ENCODE results near the gene RALGAPA2.

The RALGAPA2 gene

DNA sequence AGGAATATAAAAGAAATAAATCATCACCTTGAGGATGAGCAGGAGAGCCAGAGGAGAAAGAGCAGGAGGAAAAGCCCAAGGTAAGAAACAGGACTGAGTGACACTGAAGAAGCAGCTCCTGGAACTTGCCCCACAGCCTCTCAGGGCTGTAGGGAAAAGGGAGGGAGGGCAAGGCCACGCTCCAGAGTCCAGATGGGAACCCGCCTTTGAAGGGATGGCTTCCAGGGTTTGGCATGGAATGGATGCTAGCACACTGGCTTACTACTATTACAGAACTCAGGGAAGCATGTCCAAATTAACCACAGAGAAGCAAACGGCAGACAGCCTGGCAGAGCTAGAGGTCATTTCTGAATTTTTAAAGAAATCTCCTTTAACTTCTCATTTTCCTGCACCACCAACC is 26.8 kb downstream of the RALGAPA2 start:
- DNase-seq (ENCODE audit: low read depth in 2 of 2, low spot score in 1 of 2), result no peak

DNA sequence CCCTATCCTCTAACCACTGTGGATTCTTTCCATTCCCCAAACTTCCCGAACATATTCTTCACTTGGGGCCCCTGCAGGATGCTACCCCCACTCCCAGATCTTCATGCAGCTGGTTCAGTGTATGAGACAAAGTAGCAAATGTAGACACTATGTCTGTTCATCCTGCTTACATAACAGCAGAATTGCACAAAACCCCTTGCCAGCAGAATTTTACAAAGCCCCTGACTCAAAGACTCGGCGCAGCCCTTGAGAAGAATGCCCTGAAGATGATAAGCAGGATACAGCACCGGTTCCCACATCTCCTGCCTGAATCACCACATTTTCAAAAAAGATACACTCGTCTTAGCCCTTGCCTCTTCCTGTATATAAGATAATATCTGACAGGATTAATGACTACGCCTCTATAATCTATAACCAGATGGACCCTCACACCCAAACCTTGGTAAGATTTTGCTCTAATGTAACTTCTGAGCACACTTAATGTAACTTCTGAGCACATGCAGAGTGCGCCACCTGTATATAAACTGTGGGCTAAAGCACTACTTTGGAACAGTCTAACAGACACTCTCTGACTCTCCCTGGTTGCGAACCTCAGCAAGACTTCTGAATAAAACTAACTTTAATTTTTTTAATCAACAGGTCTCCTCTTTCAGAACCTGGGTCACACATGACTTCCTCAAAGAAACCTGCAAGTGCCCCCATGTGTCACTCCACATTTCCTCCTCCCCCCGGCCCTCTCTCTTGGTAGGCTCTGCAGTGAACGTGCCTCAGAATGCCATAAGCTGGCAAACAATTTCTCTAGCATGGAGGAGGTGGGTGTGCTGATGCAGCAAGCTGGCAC is 28.7 kb downstream of the RALGAPA2 start:
- DNase-seq (ENCODE audit: low read depth in 2 of 2, low spot score in 1 of 2), result no peak

DNA sequence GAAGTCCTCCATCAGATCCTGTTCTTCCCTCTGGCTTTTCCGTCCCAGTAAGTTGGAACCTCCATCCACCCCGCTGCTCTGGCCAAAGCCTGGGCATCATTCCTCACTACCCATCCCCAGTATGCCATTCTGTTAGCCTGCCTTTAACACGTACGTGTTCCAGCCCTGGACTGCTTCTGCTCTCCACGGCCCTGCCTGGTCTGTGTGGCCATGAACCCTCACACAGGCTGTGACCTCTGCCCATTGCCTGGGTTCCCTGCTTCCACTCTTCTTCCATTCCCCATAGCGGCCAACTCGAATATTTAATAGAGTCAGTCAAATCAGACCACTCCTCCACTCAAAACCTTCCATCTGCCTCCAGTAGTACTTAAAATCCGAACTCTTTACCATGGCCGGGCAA is 29.4 kb downstream of the RALGAPA2 start:
- DNase-seq (ENCODE audit: low read depth in 2 of 2, low spot score in 1 of 2), result no peak

DNA sequence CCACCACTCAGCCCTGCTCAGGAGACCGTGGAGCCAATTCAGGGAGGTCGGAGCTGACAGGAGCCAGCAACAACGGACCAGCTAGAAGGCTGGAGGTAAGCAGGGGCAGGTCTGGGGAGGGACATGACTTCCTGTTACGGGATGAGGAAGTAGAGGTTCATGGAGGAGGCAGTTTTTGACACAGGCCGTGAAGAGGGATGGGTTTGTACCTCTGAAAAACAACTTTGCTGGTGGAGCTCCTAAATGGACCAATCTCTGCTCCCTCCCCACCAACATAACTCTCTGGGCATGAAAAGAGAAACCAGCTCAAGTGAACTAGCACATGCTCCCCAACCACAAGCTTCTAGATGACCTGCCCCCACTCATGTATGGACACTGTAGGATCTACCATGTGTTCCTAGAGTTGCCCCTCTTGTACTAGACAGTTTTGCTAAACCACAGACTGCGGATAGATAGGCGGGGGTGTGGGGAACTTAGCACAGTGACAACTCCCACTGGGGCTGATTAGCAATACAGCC is 31.4 kb downstream of the RALGAPA2 start:
- DNase-seq (ENCODE audit: low read depth in 2 of 2, low spot score in 1 of 2), result no peak

DNA sequence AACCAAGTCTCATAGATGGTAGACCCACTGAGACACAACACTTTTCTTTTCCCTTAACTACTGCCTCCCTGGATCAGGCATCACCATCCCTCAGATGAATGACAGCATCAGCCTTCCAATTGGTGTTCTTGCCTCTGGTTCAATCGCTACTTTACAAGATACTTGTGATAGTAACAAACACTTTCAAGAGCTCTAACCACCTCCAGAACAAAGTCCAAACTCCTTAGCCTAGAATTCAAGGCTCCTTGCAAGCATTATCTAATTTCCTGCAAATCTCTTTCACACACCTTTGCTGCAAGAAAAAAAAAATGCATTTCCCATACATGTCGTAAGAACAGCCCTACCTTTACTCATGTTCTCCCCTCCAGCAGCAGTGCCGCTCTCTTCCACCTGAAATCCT is 33.1 kb downstream of the RALGAPA2 start:
- DNase-seq (ENCODE audit: low read depth in 2 of 2, low spot score in 1 of 2), result no peak

DNA sequence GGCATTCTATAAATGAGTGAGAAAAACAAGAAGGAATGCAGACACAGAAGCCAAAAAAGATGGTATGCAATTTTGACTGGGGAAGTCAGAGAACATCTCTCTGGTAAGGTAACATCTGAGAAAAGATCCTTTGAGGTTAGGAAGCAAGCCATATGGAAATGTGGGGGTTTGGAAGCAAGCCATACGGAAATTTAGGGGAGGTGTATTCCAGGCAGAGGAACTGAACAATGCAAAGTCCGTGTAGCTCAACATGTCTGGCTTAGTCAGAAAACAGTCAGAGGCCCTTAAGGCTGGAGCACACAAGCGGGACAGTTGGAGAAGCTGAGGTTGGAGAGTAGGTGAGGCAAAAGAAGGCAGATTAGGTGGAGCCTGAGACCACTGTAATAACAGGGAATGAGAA is 35.3 kb downstream of the RALGAPA2 start:
- no peak for DNase-seq (ENCODE audit: low read depth in 2 of 2, low spot score in 1 of 2)

DNA sequence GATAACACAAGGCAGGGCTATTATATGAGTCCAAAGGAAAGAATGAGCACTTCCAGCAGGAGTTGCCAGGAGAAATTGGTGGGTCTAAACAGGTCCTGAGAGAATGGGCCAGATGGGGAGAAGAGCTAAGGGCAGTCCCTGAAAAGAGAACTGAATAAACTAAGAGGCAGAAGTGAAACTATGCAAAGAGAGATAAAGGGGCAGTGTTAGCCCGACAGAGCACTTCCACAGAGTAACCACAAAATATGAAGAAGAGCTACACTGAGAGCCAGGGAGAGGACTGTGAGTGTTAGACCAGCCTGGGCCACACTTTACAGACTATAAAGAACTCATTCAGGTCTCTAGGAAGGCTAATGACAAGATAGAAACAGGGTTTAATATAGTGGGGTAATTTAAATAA is 43.8 kb downstream of the RALGAPA2 start:
- no peak for DNase-seq (ENCODE audit: low read depth in 2 of 2, low spot score in 1 of 2)

DNA sequence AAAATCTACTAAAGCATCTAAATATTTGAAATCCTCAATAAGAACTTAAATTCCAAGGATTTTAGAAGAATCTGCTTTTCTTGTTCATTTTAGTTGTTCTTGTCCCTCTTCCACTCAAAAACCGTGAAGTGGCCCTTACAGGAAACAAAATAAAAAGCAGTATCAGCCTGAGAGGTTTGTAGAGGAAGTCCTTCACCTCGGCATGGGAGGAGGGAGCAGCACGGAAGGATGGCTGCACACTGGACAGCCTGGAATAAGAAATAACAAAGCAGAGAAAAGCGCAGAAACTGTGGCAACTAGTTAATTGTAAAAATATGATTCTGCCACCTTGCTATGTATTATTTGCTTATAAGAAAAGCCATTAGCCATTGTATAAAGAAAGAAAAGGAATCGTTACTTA is 46.1 kb downstream of the RALGAPA2 start:
- DNase-seq (ENCODE audit: low read depth in 2 of 2, low spot score in 1 of 2), result no peak

DNA sequence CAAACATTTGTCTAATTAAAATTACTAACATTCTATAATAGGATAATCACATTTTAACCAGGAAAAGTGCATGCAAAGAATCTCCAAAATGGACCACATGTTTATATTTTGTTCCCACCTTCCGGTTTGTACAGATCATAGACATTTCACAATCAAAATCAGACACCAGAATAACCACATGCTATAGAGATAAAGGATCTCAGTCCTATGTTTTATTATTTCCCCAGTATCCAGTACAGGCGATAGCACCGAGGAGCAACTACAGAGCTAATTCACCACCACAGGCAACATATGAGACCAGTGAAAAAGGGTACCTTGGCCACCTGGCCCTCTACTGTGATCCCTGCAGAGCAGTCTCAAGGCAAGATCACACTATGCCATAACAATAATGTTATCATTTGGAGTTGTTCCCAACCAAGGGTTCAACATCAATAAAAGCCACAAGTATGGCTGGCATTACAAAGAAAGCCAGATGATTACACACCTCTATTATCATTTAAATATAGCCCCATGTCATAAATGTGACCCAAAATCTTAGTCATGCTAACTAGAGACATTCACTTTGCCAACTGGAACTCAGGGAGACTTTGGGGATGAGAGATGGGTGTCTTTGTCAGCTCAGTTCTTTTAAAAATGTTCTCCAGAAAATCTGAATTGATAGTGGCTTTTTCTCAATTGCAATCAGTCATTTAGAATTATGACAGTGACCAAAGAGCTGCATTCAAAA is 46.7 kb downstream of the RALGAPA2 start:
- DNase-seq (ENCODE audit: low read depth in 2 of 2, low spot score in 1 of 2), result no peak

DNA sequence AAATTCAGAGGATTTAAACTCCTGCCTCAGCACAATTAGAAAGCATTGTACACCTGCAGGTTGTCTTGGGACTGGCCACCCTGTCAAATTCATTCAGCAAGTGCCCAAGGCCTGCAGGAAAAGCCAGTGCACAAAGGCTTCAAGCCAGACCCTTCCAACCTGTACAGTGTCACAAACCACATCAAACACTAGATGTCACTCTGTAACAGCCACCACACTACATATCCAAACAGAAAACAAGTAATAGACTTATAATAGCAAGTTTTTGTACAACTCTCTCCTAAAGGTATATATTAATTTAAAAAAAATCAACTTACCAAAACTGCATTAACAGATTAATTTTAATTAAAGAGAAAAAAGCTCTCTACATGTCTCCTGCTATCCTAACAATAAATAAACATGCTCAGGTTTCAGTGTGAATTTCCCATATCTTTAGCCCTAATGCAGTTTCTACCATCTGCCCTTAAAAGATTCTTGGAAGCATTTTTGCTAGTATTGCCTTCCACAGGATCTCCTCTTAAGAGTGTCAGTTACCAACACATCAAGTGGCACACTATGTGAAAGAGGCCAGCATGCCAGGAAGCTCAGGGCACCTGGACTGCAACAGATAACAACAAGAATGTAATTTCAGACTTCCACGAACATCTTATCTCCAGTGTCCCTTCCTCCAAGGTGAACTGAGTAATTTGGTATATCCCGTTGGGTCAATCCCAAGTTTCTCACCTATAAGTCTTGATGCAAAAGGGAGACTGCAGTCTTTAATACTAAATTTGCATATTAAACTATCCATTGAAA is 47.5 kb downstream of the RALGAPA2 start:
- no peak for DNase-seq (ENCODE audit: low read depth in 2 of 2, low spot score in 1 of 2)

DNA sequence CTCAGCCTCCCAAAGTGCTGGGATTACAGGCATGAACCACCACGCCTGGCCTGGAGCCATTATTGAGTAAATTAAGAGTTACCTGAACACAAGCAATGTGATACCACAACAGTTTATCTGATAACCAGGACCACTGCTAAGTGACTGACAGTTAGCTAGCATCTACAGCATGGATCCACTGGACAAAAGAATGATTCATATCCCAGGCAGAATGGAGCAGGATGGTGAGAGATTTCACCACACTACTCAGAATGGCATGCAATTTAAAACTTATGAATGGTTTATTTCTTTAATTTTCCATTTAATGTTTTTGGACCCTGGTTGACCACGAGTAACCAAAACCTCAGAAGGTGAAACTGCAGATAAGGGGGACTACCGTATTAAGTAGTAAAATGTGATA is 48.6 kb downstream of the RALGAPA2 start:
- no peak for DNase-seq (ENCODE audit: low read depth in 2 of 2, low spot score in 1 of 2)

DNA sequence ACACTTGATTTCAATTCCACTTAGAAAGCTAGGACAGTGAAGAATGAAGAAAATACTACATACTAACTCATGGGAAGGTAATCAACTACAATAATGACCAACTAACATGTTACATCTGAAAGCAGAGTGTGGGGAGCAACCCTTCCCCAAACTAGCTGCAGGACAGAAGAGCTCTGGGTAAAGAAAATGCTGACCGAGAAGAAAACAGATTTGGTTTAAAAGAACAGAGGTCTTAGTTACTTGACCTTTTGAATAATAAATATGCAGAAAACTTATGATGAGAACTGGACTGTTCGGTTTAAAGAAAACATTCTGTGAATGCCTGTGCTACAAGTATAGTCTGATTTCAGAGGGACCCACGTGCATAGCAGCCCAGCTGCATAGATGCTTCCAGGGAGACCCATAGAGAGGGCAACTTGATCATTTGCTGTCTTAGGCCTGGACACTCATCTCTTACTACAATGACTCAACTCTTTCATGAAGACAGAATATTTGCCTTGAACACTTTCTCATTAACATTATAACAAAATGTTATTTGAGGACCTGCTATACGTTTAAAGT is 53.5 kb downstream of the RALGAPA2 start:
- DNase-seq (ENCODE audit: low read depth in 2 of 2, low spot score in 1 of 2), result no peak

DNA sequence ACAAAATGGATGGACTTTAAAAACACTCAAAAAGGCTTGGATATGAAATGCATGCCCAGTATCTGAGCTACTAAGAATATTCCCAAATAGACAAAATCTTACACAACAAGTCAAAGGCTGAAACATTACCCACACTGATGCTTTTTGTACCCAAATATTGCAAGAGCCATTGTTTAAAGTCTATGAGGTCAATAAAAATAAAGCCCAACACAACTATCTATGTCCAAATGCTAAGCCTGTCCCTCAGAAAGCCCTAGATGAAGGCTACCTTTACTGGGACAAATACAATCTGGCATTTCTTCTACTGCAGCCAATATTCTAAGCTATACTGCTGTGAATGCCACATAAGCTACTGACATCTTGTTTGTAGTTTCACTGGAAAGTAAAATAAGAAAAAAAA is 54.3 kb downstream of the RALGAPA2 start:
- DNase-seq (ENCODE audit: low read depth in 2 of 2, low spot score in 1 of 2), result no peak

DNA sequence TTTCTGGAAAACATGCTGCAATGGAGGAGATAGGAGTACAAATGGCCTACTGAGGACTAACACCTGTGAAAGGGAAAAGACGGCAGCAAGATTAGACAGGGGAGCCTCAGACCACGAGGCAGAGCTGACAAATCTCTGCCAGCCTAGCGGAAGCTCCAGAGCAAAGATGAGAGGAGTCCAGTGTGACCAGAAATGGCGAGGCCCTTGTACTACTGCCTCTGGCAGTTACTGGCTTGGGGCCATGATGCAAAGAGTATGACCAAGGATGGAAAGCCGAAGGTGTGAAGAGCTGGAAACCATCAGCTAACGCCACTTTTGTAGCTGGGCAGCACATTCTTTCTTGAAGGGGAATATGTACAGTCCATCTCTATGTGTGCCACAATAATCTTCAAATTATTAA is 55.4 kb downstream of the RALGAPA2 start:
- DNase-seq (ENCODE audit: low read depth in 2 of 2, low spot score in 1 of 2), result no peak

DNA sequence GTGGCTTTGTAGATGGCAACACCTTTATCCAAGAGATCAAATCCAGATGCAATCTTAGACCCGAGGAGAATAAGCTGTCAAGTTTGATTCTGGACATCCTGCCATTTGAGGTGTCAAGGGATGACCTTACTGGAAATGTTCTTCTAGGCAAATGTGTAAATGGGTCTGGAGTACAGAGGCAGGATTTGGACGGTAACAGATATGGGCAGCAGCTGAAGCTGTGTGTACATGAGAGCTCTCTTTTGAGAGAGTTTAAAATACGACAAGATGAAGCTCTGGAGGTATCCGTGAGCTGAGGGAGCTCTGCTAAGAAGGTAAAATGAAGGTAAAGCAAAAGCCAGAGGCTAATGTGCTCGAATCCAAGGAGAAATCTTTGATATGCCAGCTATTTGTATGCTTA is 56.6 kb downstream of the RALGAPA2 start:
- no peak for DNase-seq (ENCODE audit: low read depth in 2 of 2, low spot score in 1 of 2)

DNA sequence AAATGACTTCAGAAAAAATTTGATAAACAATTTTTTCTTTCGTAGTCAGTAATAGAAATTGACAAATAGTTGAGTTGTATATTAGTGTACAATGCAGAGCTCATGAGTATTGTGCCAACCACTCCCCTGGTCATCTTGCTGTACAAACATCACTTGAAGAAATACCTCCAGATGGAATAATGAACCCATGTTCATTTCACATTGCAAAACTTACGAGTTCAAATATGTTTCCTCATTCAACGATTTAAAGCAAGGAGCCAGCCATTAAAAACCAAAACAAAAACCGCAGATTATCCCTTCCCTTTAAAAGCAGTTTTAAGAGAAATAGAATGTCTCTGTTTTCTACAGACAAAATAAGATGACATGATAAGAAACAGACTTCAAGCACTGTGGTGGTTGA is 62.5 kb downstream of the RALGAPA2 start:
- DNase-seq (ENCODE audit: low read depth in 2 of 2, low spot score in 1 of 2), result no peak

DNA sequence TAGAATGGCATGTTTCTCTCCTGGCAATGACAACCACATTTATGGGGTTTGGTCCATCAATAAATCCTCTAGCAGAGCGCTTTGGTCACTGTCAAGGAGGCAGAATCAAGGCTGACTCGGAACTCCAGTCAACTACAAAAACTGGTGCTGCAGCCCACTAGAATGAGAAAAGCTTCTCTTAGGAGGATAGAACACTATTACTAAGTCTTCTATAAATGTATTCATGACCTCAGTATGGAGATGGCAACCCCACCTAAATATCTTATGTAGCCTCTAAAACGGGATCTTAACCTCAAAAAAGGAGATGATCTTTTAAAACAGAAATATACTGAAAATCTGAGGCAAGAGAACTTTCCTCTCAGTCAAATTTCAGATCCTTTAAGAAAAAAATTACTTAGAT is 68.5 kb downstream of the RALGAPA2 start:
- no peak for DNase-seq (ENCODE audit: low read depth in 2 of 2, low spot score in 1 of 2)

DNA sequence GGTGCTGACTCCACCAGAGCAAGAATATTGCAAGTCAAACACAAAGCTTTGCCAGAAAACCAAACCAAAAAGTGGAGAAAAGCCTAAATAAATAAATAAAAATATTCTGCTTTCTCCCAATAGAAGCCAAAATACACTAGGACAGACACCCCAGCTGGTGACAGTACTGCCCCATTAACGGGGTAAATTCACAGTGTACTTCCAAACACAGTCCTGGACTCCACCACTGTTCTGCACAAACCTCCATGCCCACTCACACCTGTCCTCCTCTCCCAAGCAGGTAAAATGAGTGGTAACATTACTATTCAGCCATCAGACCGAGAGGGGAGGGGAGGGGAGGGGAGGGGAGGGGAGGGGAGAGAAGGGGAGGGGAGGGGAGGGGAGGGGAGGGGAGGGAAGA is 70.7 kb downstream of the RALGAPA2 start:
- DNase-seq (ENCODE audit: low read depth in 2 of 2, low spot score in 1 of 2), result no peak

DNA sequence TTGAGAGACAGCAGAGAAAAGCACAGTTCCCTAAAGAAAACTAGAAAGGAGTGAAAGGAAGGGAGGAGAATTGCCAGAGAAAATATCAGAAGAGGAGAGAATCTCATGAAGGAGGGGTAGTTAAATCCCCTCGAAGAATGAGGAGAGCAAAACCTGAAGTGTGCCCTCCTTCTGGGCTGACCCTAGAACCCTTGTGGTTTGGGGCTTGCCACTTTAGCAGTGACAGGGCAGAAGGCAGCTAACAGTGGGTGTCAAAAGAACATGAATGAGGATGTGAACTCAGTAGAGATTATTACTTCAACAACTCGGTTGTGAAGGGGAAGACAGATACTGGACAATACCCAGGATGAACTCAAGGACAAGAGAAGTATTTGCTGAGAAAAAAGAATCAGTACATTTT is 73.6 kb downstream of the RALGAPA2 start:
- no peak for DNase-seq (ENCODE audit: low read depth in 2 of 2, low spot score in 1 of 2)

DNA sequence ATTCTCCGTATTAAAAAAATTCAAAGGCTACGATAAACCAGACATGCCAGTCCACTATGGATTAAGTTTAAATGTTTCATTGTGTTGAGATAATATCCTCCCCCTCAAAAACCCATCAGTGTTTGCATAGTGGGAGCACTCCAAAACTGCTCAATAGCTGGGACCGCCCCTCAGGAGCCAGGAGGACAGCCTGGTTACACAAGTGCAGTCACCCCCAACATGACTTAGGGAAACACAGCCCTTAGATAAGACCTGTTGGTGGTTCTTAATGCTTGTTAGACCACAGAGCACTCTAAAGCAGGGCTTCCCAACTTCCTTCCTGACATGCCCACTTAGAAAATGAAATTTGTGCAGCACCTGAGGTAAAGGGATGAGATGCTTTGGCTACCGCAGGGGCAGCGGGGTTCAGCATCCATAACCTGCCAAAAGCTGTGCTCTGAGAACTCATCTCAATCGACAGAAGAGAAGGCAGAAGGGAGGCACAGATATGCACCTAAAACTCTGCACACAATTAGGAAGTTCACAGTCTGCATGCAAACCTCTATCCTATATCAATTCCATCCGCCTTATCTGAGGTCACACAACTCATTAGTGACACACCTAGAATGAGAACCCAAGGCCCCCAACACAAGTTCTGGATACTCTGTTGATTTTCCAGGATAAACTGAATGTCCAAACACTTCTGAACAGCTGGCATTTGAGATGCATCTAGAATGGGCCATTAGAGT is 74.3 kb downstream of the RALGAPA2 start:
- DNase-seq (ENCODE audit: low read depth in 2 of 2, low spot score in 1 of 2), result no peak

DNA sequence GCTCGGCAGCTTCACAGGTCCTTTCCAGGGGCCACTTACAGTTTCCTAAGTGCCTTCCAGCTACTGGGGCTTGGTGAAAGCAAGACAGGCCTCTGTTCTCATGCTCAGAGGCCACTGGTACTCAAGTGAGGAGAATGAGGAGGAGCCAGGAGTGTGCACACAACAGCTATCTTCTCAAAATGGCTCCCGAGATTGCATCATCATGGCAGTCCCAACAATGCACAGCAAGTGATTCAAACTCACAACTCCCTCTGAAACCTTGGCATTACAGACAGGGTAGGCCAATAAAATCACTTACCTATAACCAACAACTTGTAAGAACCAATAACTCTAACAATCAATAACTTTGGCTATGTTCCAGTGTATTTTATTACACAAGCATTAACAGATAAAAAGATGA is 77.4 kb downstream of the RALGAPA2 start:
- DNase-seq (ENCODE audit: low read depth in 2 of 2, low spot score in 1 of 2), result no peak

Data from stimulated activated CD8-positive, alpha-beta memory T cell treated with anti-CD3 and anti-CD28 coated beads, Interleukin-4, amount 100 ng/mL, for 4 hours (primary cell).